ENCODE data around the gene BUD13.

GRCh38 chr11:116772443-116773202 is at the start of gene BUD13:
- TF ChIP-seq RBM39 (IDR thresholded peaks at IDR 0.05; ENCODE audit: low read depth, low read length, poor library complexity, severe bottlenecking) (peak; percentile 84), MLLT10 (CRISPR knock-in tag; IDR thresholded peaks at IDR 0.05) (no peak), HOXA5 (CRISPR knock-in tag; IDR thresholded peaks at IDR 0.05) (peak; percentile 92), ZBTB8A (CRISPR knock-in tag; IDR thresholded peaks at IDR 0.05; ENCODE audit: borderline replicate concordance, low read depth) (no peak; the same call in 1 of the 2 replicates), SUZ12 (IDR thresholded peaks at IDR 0.05; ENCODE audit: low read depth, low read length) (no peak), EP300 (IDR thresholded peaks at IDR 0.05; ENCODE audit: low read depth in 2 of 2, low read length in 2 of 2) (no peak; a peak in 1 of 4 replicates), EP300 (CRISPR knock-in tag; IDR thresholded peaks at IDR 0.05; ENCODE audit: borderline replicate concordance) (peak; percentile 37; the same call in 1 of the 2 replicates), ATF2 (CRISPR knock-in tag; IDR thresholded peaks at IDR 0.05) (peak; percentile 82), TFAP4 (IDR thresholded peaks at IDR 0.05; ENCODE audit: borderline replicate concordance, low read depth) (peak; percentile 72; the same call in 1 of the 2 replicates), PTBP1 (IDR thresholded peaks at IDR 0.05; ENCODE audit: low read depth, low read length, poor library complexity, severe bottlenecking) (no peak), PATZ1 (CRISPR knock-in tag; IDR thresholded peaks at IDR 0.05) (peak; percentile 91), CREB1 (IDR thresholded peaks at IDR 0.05) (0 out of 2 replicates have a peak, but pooled peaks have one; percentile 23), CREB1 (CRISPR knock-in tag; IDR thresholded peaks at IDR 0.05) (no peak; the same call in 1 of the 2 replicates), CTCF (CRISPR knock-in tag; IDR thresholded peaks at IDR 0.05) (peak; percentile 61)

All from HepG2 (cell line).